ENCODE data around the gene ESAM.
A peak's percentile ranks its signal among the peaks of the same experiment; 100 is the strongest.

Gene ESAM

GRCh38 chr11:124753624-124754023 is 8.5 kb downstream of the ESAM start:
- DNase-seq, result no peak

- no peak for DNase-seq
Measured at GRCh38 chr11:124753205-124753604, 8.9 kb downstream of the ESAM start.

- DNase-seq, result no peak
Measured at GRCh38 chr11:124752471-124753102, 9.5 kb downstream of the ESAM start.

- no peak for DNase-seq
Measured at GRCh38 chr11:124751741-124752470, 10.2 kb downstream of the ESAM start, which contains the start of gene VSIG2. Gene VSIG2 (minus strand): TSS chr11:124752255. CDS start chr11:124752137, 118 bp downstream.

GRCh38 chr11:124751391-124751740 is 10.7 kb downstream of the ESAM start:
- DNase-seq, result no peak

GRCh38 chr11:124749912-124750311 is 12.2 kb downstream of the ESAM start:
- DNase-seq, result no peak

- no peak for DNase-seq
Measured at GRCh38 chr11:124748481-124749343, 13.4 kb downstream of the ESAM start.

- no peak for DNase-seq
Measured at GRCh38 chr11:124748100-124748418, 14.0 kb downstream of the ESAM start.

GRCh38 chr11:124747406-124748099 is 14.5 kb downstream of the ESAM start:
- no peak for DNase-seq

- peak in 3 of 56 donors; percentile 16 to 36 (median 25) for DNase-seq
Measured at GRCh38 chr11:124746621-124747243, 15.4 kb downstream of the ESAM start.

- DNase-seq, result no peak
Measured at GRCh38 chr11:124745835-124746620, 16.1 kb downstream of the ESAM start.

GRCh38 chr11:124745270-124745834 is 16.7 kb downstream of the ESAM start:
- no peak for DNase-seq

- no peak for DNase-seq
Measured at GRCh38 chr11:124743050-124743449, 19.0 kb downstream of the ESAM start.

- no peak for DNase-seq
Measured at GRCh38 chr11:124742555-124742954, 19.5 kb downstream of the ESAM start.

GRCh38 chr11:124740277-124740882 is 21.7 kb downstream of the ESAM start:
- peak in 7 of 56 donors; percentile 20 to 44 (median 29) for DNase-seq

GRCh38 chr11:124739479-124740276 is 22.4 kb downstream of the ESAM start, which contains the start of gene NRGN:
Gene NRGN (plus strand): TSS chr11:124739942. CDS start chr11:124740085, 143 bp downstream.
- DNase-seq, result peak in 48 of 56 donors; percentile 18 to 82 (median 62)

- DNase-seq, result no peak
Measured at GRCh38 chr11:124738713-124739478, 23.2 kb downstream of the ESAM start.
